IMR-90 (cell line): Measurements from ENCODE around the gene PLTP.

Experiments
- FOS ChIP-seq: fragments of 150-350 bp; IDR thresholded peaks from 2 replicates; pipeline ENCODE4 v1.6.1; 2016; ENCODE audit warnings: low read depth, low read length
- MAFK ChIP-seq: IDR thresholded peaks from 2 replicates; pipeline ENCODE4 v1.6.1; 2012; ENCODE audit warnings: low read depth, low read length, improper control_type of control experiment
- MXI1 ChIP-seq: IDR thresholded peaks from 2 replicates; pipeline ENCODE4 v1.6.1; 2012; ENCODE audit warnings: low read depth, mild to moderate bottlenecking, low read length, moderate library complexity, borderline replicate concordance
- POLR2A ChIP-seq: IDR thresholded peaks from 2 replicates; pipeline ENCODE4 v1.6.1; 2012; ENCODE audit warnings: mild to moderate bottlenecking, low read depth, low read length
- RAD21 ChIP-seq: IDR thresholded peaks from 2 replicates; pipeline ENCODE4 v1.6.1; 2012; ENCODE audit warnings: low read length, improper control_type of control experiment
- RCOR1 ChIP-seq: IDR thresholded peaks from 2 replicates; pipeline ENCODE4 v1.6.1; 2012; ENCODE audit warnings: mild to moderate bottlenecking, low read length, improper control_type of control experiment; ENCODE audit not compliant: insufficient replicate concordance
- RFX5 ChIP-seq: IDR thresholded peaks from 2 replicates; pipeline ENCODE4 v1.8.0; 2012; ENCODE audit warnings: low read depth, mild to moderate bottlenecking, low read length, moderate library complexity
- SMC3 ChIP-seq: fragments of 150-350 bp; IDR thresholded peaks from 2 replicates; pipeline ENCODE4 v1.6.1; 2016; ENCODE audit warnings: low read depth, mild to moderate bottlenecking, antibody characterized with exemption, low read length, moderate library complexity
- TF ChIP-seq, protein P1 (sequence below): conservative IDR thresholded peaks from 2 replicates; pipeline ENCODE4 v1.5.1; 2012; ENCODE audit warnings: mild to moderate bottlenecking, low read depth, low read length, improper control_type of control experiment
- TF ChIP-seq, protein P2 (sequence below): fragments of 150-350 bp; IDR thresholded peaks from 2 replicates; pipeline ENCODE4 v1.6.1; 2017; ENCODE audit warnings: mild to moderate bottlenecking, antibody characterized with exemption, low read length, low read depth
- TF ChIP-seq, protein P3 (sequence below): fragments of 150-350 bp; IDR thresholded peaks from 2 replicates; pipeline ENCODE4 v1.6.1; 2016; ENCODE audit warnings: low read depth, mild to moderate bottlenecking, low read length, moderate library complexity, borderline replicate concordance

DNA sequence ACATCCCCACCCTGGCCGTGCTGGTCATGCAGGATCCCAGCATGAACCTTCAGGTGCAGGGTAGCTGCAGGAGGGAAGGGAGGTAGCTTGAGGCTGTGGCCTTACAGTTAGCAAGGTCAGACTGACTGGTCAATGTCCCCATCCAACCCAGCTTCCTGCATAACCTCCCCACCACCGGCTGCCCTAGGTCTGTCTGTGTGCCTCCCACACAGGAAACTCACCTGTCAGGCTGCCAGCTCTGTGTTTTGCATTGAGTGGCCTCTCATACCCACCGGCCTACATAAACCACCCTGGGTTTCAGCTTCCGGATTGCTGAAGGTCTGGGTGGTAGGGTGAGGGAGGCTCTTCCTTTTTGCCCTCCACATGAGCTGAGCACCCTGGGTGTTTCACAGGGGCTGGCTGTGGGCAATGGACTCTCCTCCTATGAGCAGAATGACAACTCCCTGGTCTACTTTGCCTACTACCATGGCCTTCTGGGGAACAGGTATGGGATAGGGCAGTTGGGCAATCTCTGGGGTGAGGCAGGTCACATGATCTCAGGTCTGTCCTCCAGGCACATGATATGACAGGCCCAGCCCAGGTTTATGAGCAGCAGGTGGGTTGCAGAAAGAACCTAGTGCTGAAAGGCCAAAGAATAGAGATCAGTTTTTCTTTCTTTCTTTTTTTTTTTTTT lies 19.0 kb downstream of the PLTP start:
- TF ChIP-seq, protein P1, sequence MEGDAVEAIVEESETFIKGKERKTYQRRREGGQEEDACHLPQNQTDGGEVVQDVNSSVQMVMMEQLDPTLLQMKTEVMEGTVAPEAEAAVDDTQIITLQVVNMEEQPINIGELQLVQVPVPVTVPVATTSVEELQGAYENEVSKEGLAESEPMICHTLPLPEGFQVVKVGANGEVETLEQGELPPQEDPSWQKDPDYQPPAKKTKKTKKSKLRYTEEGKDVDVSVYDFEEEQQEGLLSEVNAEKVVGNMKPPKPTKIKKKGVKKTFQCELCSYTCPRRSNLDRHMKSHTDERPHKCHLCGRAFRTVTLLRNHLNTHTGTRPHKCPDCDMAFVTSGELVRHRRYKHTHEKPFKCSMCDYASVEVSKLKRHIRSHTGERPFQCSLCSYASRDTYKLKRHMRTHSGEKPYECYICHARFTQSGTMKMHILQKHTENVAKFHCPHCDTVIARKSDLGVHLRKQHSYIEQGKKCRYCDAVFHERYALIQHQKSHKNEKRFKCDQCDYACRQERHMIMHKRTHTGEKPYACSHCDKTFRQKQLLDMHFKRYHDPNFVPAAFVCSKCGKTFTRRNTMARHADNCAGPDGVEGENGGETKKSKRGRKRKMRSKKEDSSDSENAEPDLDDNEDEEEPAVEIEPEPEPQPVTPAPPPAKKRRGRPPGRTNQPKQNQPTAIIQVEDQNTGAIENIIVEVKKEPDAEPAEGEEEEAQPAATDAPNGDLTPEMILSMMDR, result no peak
- no peak for TF ChIP-seq POLR2A
- no peak for TF ChIP-seq RFX5
- TF ChIP-seq SMC3, result no peak
- TF ChIP-seq, protein P2, sequence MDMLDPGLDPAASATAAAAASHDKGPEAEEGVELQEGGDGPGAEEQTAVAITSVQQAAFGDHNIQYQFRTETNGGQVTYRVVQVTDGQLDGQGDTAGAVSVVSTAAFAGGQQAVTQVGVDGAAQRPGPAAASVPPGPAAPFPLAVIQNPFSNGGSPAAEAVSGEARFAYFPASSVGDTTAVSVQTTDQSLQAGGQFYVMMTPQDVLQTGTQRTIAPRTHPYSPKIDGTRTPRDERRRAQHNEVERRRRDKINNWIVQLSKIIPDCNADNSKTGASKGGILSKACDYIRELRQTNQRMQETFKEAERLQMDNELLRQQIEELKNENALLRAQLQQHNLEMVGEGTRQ, result no peak
- TF ChIP-seq RCOR1, result no peak
- no peak for TF ChIP-seq MAFK
- no peak for TF ChIP-seq RAD21
- no peak for TF ChIP-seq MXI1
- TF ChIP-seq, protein P3, sequence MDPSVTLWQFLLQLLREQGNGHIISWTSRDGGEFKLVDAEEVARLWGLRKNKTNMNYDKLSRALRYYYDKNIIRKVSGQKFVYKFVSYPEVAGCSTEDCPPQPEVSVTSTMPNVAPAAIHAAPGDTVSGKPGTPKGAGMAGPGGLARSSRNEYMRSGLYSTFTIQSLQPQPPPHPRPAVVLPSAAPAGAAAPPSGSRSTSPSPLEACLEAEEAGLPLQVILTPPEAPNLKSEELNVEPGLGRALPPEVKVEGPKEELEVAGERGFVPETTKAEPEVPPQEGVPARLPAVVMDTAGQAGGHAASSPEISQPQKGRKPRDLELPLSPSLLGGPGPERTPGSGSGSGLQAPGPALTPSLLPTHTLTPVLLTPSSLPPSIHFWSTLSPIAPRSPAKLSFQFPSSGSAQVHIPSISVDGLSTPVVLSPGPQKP, result no peak
- no peak for TF ChIP-seq FOS
